GM10266 (cell line): ENCODE results near the gene C1QL3.

Experiments used
- DNase-seq: peaks from one replicate; pipeline ENCODE4 v3.0.0; 2012; ENCODE audit errors: extremely low spot score
- TF ChIP-seq, protein P1 (sequence below): IDR thresholded peaks from 2 replicates; pipeline ENCODE4 v1.5.1; 2012; ENCODE audit warnings: mild to moderate bottlenecking, low read depth; ENCODE audit not compliant: control insufficient read depth, insufficient read depth; ENCODE audit errors: missing control alignments

The C1QL3 gene

DNA sequence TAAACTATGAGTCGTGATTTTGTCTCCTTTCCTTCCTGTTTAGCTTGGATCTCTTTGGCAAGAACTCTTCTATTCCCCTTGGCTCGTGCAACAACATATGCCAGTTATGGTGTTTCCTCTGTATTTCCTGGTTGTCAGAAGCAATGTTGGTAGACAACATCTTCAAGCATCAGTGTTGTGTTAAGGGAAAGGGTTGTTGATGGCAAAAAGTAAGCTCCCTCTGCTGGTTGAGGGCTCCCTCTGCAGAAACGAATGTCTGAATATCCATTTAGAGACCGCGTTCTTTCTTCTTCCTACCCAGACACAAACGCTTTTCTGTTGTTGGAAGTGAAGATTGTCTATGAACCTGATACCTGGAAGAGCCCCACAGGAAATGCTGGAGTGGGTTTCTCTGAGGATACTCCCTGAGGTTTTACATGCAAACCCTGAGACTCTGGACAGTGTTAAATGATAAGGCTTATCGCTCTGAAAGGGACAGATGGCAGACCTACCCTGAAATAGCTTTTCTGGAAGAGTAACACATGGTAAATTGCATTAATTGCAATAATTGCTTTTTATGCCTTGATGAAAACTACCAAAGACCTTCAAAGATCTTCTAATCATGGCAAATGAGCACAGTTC, 23.5 kb upstream of the C1QL3 start:
- TF ChIP-seq, protein P1, sequence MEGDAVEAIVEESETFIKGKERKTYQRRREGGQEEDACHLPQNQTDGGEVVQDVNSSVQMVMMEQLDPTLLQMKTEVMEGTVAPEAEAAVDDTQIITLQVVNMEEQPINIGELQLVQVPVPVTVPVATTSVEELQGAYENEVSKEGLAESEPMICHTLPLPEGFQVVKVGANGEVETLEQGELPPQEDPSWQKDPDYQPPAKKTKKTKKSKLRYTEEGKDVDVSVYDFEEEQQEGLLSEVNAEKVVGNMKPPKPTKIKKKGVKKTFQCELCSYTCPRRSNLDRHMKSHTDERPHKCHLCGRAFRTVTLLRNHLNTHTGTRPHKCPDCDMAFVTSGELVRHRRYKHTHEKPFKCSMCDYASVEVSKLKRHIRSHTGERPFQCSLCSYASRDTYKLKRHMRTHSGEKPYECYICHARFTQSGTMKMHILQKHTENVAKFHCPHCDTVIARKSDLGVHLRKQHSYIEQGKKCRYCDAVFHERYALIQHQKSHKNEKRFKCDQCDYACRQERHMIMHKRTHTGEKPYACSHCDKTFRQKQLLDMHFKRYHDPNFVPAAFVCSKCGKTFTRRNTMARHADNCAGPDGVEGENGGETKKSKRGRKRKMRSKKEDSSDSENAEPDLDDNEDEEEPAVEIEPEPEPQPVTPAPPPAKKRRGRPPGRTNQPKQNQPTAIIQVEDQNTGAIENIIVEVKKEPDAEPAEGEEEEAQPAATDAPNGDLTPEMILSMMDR, result peak; percentile 62
- DNase-seq, result peak; percentile 55

DNA sequence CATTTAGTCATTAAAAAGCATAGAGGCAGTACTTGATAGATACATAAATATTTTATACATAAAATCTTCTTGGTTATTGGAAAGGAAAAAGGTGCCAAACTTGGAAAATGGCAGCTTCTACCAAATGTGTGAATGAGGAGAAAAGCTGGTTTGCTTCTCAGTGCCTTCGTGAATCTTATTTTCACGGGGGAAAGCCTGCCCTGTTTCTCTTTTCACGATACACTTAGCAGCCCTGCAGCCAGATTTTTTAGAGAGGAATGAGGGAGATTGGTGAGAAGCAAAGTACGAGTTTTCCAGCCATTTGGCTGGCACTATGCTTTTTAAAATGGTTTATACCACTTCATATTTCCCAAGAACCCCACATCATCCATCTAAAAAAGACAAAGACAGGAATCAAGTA, 22.9 kb upstream of the C1QL3 start:
- no peak for DNase-seq
- TF ChIP-seq, protein P1, result no peak

DNA sequence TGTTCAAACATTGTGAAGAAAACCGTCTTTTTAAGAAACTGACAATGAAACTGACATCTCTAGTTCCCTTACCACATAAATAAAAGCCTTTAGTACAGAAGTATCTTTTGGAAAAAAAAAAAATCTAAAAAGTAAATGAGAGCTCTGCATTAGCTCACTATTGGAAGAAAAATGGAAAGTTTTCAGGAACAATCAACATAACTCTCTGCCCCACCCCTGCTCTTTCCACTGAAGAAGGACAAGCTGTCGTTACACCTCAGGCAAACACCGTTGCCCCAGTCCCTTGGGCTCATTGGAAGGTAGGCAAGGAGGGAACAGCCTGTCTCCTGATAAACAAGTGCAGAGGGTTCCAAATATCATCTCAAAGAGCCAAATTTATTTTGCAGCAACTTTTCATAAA, 22.4 kb upstream of the C1QL3 start:
- DNase-seq, result no peak
- TF ChIP-seq, protein P1, result no peak

DNA sequence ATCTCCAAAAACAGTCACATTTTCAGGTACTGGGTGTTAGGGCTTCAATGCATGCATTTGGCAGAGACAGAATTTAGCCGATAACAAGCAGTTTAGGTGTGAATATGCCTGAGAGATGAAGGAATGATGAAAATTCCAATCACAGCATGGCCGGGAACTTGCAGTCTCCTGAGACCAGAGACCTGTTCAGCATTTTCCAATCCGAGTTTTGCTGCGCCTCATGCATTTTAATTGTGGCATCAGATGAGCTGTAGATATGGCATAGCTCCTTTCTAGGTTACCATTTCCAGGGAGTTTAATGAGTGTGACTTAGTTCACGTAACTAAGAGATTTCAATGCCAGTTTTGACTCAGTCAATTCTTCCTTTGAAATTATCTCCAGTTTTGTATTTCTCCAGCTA, 14.5 kb upstream of the C1QL3 start:
- TF ChIP-seq, protein P1, result no peak

DNA sequence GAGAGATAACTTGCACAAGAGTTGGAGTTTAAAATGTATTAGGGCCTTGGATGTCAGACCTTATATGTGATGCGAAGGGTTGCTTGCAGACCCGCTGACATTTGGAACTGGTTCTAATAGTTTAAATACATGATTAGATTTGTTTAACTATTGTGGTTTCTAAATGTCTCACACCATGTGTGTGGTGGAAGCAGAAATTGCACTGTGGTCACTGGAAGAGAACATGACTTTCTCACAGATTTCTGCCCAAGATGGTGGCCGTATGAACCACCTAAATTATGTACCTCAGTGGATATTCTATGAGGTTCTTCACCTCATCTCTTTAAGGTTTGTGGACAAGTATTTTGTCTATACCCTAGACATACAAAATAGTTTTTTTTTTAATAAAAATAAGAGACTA, 8.2 kb upstream of the C1QL3 start:
- TF ChIP-seq, protein P1, result no peak
- DNase-seq, result no peak

More for the DNA sequence above, 14.5 kb upstream of the C1QL3 start:
- no peak for DNase-seq

DNA sequence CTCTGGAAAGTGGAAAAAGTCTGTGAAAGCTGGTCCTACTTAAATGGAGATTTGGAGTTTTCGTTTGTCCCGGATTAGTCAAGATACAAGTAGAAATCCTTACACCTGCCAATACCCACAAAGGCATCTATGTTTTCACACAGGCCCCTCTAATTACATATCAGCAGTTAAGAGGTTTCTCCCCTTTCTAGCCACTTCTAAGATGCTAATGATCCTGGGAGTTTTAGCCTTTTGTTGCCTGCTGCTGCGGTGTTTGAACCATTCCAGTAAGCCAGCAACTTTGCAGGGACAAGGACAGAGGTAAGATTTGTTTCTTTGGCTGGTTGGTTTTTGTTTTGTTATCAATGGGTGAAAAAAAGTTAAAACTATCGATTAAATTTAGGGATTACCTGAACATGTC, 5.8 kb upstream of the C1QL3 start:
- no peak for DNase-seq
- TF ChIP-seq, protein P1, result no peak

DNA sequence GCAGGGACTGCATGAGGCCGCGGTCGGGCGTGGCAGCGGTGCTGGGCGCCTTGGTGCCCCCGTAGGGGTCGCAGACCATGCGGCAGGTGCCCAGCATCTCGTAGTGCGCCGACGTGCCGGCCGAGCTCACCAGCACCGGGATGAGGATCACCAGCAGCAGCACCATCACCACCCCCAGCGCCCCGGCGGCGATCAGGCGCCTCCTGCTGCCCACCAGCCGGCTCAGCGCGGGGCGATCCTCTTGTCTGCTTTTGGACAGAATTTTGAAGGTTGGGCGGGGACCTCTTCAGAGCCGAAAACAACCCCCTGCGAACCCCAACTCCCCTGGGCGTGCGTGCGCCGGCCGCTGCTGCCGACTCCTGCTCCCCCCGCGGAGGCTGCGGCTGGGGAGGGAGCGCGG, 779 bp downstream of the C1QL3 start:
- DNase-seq, result peak; percentile 83
- TF ChIP-seq, protein P1, result peak; percentile 54
